ENCODE data around the gene VCAM1. TPM values are rescaled to one million over a fixed set of nuclear protein-coding genes. Genes with fewer than 3 reads are reported as not detected.

VCAM1 gene
- total and polyA plus RNA-seq, 10 donors = 39.6 to 849 (median 362) TPM

- no peak for DNase-seq
- Histone ChIP-seq H3K27me3 (replicated peaks in 1 of 7) (no peaks in the 10 kb centered on the region), H3K27ac (no peak overlapping the region), H3K9me3 (no peaks in the 10 kb centered on the region), H3K4me1 (peaks cover 0 to 9% (median 0%) of the 10 kb centered on the region in 6 donors), H3K4me3 (no peak overlapping the region), H3K36me3 (no peaks in the 10 kb centered on the region)
- intact Hi-C loops (cut with DNase I; ENCODE audit: low total_unique reads) = no loop called here
- 48 to 60% (median 52%) methylated on average over 4 of the region's 4 CpGs for WGBS, 5 donors
- peak in 1 of 11 experiments; percentile 5 for TF ChIP-seq CTCF (IDR thresholded peaks at IDR 0.05 in 8 of 11, conservative IDR thresholded peaks at IDR 0.05 in 3 of 11)
- TF ChIP-seq POLR2AphosphoS5 (IDR thresholded peaks at IDR 0.05) = no peak
These were observed 50.5 kb downstream of the VCAM1 start for GRCh38 chr1:100769906-100770646.

- intact Hi-C loops (cut with DNase I; ENCODE audit: low total_unique reads) = no loop called here
- H3K27me3 ChIP-seq (replicated peaks in 1 of 7) = no peaks in the 10 kb centered on the region
- 82 to 88% (median 85%) methylated on average over 3 of the region's 3 CpGs for WGBS, 5 donors
- no peaks in the 10 kb centered on the region for H3K9me3 ChIP-seq
- peaks cover 0 to 9% (median 0%) of the 10 kb centered on the region in 6 donors for H3K4me1 ChIP-seq
- no peak for DNase-seq
- H3K4me3 ChIP-seq = no peak overlapping the region
- H3K27ac ChIP-seq = no peak overlapping the region
- TF ChIP-seq POLR2AphosphoS5 (IDR thresholded peaks at IDR 0.05) = no peak
- TF ChIP-seq POLR2A (IDR thresholded peaks at IDR 0.05) = no peak
- TF ChIP-seq CTCF (IDR thresholded peaks at IDR 0.05 in 8 of 11, conservative IDR thresholded peaks at IDR 0.05 in 3 of 11) = no peak
- no peaks in the 10 kb centered on the region for H3K36me3 ChIP-seq
These were observed 53.9 kb downstream of the VCAM1 start for GRCh38 chr1:100773444-100773843.

GRCh38 chr1:100774370-100774769 lies 54.8 kb downstream of the VCAM1 start:
- 70 to 87% (median 79%) methylated on average over 1 of the region's 1 CpG for WGBS, 5 donors
- intact Hi-C loops (cut with DNase I; ENCODE audit: low total_unique reads) = no loop called here
- TF ChIP-seq CTCF (IDR thresholded peaks at IDR 0.05 in 8 of 11, conservative IDR thresholded peaks at IDR 0.05 in 3 of 11) (no peak), POLR2AphosphoS5 (IDR thresholded peaks at IDR 0.05) (no peak), POLR2A (IDR thresholded peaks at IDR 0.05) (no peak)
- Histone ChIP-seq H3K27me3 (replicated peaks in 1 of 7) (no peaks in the 10 kb centered on the region), H3K27ac (no peak overlapping the region), H3K4me1 (peaks cover 0 to 9% (median 0%) of the 10 kb centered on the region in 6 donors), H3K4me3 (no peak overlapping the region), H3K36me3 (no peaks in the 10 kb centered on the region), H3K9me3 (no peaks in the 10 kb centered on the region)
- DNase-seq = no peak

GRCh38 chr1:100775483-100775882 lies 55.9 kb downstream of the VCAM1 start:
- no peak overlapping the region for H3K4me3 ChIP-seq
- 91 to 100% (median 94%) methylated on average over 4 of the region's 4 CpGs for WGBS, 5 donors
- TF ChIP-seq POLR2AphosphoS5 (IDR thresholded peaks at IDR 0.05) (no peak), CTCF (IDR thresholded peaks at IDR 0.05 in 8 of 11, conservative IDR thresholded peaks at IDR 0.05 in 3 of 11) (no peak), POLR2A (IDR thresholded peaks at IDR 0.05) (no peak)
- H3K27ac ChIP-seq = no peak overlapping the region
- H3K36me3 ChIP-seq = no peaks in the 10 kb centered on the region
- peaks cover 0 to 2% (median 0%) of the 10 kb centered on the region in 6 donors for H3K4me1 ChIP-seq
- no peak for DNase-seq
- no peaks in the 10 kb centered on the region for H3K27me3 ChIP-seq (replicated peaks in 1 of 7)
- intact Hi-C loops (cut with DNase I; ENCODE audit: low total_unique reads) = no loop called here
- H3K9me3 ChIP-seq = no peaks in the 10 kb centered on the region

Data from spleen (tissue), 11 donors.